ENCODE data around the gene MCF2L2. TPM values are rescaled to one million over a fixed set of nuclear protein-coding genes. Genes with fewer than 3 reads are reported as not detected.

MCF2L2 gene
- total and polyA plus RNA-seq, 2 of the 13 experiments (the other 11 are each of a cell fraction or from before 2014, with no cell fraction given): not detected

DNA sequence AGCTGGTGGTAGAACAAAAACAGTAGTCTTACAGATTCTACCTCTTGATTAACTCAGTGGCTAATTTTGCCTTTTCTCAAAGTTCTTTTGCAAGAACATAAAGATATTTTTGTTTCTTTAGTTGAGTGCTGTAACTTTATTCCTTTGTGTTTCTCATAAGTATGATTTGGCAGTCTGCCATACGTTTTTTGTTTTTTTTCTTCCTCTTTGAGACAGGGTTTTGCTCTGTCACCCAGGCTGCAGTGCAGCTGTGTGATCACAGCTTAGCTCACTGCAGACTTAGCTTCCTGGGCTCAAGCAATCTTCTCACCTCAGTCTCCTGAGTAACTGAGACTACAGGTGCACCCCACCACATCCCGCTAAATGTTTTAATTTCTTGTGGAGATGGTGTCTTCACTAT, 153.0 kb downstream of the MCF2L2 start (continued):
- TF ChIP-seq, protein P1, sequence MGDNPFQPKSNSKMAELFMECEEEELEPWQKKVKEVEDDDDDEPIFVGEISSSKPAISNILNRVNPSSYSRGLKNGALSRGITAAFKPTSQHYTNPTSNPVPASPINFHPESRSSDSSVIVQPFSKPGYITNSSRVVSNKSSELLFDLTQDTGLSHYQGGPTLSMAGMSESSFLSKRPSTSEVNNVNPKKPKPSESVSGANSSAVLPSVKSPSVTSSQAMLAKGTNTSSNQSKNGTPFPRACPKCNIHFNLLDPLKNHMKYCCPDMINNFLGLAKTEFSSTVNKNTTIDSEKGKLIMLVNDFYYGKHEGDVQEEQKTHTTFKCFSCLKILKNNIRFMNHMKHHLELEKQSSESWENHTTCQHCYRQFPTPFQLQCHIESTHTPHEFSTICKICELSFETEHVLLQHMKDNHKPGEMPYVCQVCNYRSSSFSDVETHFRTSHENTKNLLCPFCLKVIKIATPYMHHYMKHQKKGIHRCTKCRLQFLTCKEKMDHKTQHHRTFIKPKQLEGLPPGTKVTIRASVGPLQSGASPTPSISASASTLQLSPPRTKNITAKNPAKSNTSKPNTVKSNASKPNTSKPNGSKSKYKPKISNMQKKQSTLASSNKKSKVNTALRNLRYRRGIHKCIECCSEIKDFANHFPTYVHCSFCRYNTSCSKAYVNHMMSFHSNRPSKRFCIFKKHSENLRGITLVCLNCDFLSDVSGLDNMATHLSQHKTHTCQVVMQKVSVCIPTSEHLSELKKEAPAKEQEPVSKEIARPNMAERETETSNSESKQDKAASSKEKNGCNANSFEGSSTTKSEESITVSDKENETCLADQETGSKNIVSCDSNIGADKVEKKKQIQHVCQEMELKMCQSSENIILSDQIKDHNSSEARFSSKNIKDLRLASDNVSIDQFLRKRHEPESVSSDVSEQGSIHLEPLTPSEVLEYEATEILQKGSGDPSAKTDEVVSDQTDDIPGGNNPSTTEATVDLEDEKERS (CRISPR knock-in tag; IDR thresholded peaks at IDR 0.05): no peak
- TF ChIP-seq GLI4 (CRISPR knock-in tag; IDR thresholded peaks at IDR 0.05; ENCODE audit: borderline replicate concordance) (no peak), ZNF282 (IDR thresholded peaks at IDR 0.05; ENCODE audit: partially characterized antibody) (no peak)

DNA sequence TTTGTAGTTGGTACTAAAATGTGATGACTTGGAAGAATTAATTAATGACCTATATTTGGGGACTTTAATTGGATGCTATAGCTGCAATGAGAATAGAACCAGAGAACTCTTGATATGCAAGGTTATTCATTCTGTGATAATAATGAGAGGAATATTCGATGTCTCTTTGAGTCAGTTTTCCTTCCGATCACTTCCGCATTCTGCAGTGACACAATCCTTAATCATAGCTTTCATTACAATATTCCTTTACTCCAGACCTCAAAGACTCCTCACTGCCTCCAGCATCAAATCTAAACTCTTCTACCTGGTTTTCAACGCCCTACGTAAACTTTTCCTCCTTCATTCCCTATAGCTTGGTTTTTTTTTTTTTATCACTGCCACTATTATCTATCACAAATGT, 153.8 kb downstream of the MCF2L2 start:
- in situ Hi-C loops (cut with HindIII; ENCODE audit: extremely low pct_ligation_motif_present, low pct_unique_long_range_greater_than_20kb): no loop called here
- H3K4me1 ChIP-seq (ENCODE audit: insufficient read depth, low read length): no peaks in the 10 kb centered on the region
- WGBS (ENCODE audit: low lambda C conversion rate): 69% methylated on average over 5 of the region's 5 CpGs
- intact Hi-C loops (cut with micrococcal nuclease; ENCODE audit: unreplicated experiment): no loop called here
- H3K4me3 ChIP-seq (replicated peaks in 1 of 3; ENCODE audit: insufficient read depth in 1 of 3, low read depth in 2 of 3, low read length in 3 of 3): no peak overlapping the region
- POLR2A ChIA-PET: no interaction called here
- FAIRE-seq (no peak), ATAC-seq (no peak), DNase-seq (ENCODE audit: low spot score) (no peak)
- no TSS peak for BruUV-seq (replicated peaks)
- H3K4me2 ChIP-seq (ENCODE audit: low read depth, low read length): no peak overlapping the region
- H4K20me1 ChIP-seq (ENCODE audit: insufficient read depth, low read length): no peaks in the 10 kb centered on the region
- H3K27ac ChIP-seq (ENCODE audit: extremely low read length, insufficient read depth, low read length): no peak overlapping the region
- no peaks in the 10 kb centered on the region for H3K79me2 ChIP-seq (ENCODE audit: insufficient read depth, low read length)
- TF ChIP-seq, protein P2, sequence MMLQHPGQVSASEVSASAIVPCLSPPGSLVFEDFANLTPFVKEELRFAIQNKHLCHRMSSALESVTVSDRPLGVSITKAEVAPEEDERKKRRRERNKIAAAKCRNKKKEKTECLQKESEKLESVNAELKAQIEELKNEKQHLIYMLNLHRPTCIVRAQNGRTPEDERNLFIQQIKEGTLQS (CRISPR knock-in tag; IDR thresholded peaks at IDR 0.05): no peak
- TF ChIP-seq, protein P3, sequence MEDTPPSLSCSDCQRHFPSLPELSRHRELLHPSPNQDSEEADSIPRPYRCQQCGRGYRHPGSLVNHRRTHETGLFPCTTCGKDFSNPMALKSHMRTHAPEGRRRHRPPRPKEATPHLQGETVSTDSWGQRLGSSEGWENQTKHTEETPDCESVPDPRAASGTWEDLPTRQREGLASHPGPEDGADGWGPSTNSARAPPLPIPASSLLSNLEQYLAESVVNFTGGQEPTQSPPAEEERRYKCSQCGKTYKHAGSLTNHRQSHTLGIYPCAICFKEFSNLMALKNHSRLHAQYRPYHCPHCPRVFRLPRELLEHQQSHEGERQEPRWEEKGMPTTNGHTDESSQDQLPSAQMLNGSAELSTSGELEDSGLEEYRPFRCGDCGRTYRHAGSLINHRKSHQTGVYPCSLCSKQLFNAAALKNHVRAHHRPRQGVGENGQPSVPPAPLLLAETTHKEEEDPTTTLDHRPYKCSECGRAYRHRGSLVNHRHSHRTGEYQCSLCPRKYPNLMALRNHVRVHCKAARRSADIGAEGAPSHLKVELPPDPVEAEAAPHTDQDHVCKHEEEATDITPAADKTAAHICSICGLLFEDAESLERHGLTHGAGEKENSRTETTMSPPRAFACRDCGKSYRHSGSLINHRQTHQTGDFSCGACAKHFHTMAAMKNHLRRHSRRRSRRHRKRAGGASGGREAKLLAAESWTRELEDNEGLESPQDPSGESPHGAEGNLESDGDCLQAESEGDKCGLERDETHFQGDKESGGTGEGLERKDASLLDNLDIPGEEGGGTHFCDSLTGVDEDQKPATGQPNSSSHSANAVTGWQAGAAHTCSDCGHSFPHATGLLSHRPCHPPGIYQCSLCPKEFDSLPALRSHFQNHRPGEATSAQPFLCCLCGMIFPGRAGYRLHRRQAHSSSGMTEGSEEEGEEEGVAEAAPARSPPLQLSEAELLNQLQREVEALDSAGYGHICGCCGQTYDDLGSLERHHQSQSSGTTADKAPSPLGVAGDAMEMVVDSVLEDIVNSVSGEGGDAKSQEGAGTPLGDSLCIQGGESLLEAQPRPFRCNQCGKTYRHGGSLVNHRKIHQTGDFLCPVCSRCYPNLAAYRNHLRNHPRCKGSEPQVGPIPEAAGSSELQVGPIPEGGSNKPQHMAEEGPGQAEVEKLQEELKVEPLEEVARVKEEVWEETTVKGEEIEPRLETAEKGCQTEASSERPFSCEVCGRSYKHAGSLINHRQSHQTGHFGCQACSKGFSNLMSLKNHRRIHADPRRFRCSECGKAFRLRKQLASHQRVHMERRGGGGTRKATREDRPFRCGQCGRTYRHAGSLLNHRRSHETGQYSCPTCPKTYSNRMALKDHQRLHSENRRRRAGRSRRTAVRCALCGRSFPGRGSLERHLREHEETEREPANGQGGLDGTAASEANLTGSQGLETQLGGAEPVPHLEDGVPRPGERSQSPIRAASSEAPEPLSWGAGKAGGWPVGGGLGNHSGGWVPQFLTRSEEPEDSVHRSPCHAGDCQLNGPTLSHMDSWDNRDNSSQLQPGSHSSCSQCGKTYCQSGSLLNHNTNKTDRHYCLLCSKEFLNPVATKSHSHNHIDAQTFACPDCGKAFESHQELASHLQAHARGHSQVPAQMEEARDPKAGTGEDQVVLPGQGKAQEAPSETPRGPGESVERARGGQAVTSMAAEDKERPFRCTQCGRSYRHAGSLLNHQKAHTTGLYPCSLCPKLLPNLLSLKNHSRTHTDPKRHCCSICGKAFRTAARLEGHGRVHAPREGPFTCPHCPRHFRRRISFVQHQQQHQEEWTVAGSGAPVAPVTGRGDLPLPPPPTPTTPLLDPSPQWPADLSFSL (CRISPR knock-in tag; IDR thresholded peaks at IDR 0.05): no peak
- TF ChIP-seq, protein P4, sequence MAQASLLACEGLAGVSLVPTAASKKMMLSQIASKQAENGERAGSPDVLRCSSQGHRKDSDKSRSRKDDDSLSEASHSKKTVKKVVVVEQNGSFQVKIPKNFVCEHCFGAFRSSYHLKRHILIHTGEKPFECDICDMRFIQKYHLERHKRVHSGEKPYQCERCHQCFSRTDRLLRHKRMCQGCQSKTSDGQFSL (CRISPR knock-in tag; IDR thresholded peaks at IDR 0.05): no peak
- no peak for TF ChIP-seq NFATC3 (CRISPR knock-in tag; IDR thresholded peaks at IDR 0.05)
- no peaks in the 10 kb centered on the region for H3K9me3 ChIP-seq (ENCODE audit: low read length)
- no peak overlapping the region for H2AFZ ChIP-seq (ENCODE audit: low read length)
- no peaks in the 10 kb centered on the region for H3K36me3 ChIP-seq (replicated peaks in 1 of 2; ENCODE audit: control insufficient read depth in 1 of 2, insufficient read depth in 2 of 2, low read length in 2 of 2)
- peaks cover 0 to 9% of the 10 kb centered on the region in 2 experiments; a peak in 1 of 5 replicates for H3K27me3 ChIP-seq (ENCODE audit: control insufficient read depth in 1 of 2, insufficient read depth in 2 of 2, low read length in 2 of 2)
- H3K9ac ChIP-seq (ENCODE audit: insufficient read depth, low read depth, low read length): no peak overlapping the region
- CTCF ChIA-PET (ENCODE audit: low intra/inter-chr PET ratio, low total read pairs): no interaction called here

Data from HepG2 (cell line).